ENCODE data around the gene ST6GALNAC2.
"Not testable (repeated sequence)": the region's sequence is repeated elsewhere in the genome, so short reads cannot be mapped to it uniquely, and the experiment has no call there.

The ST6GALNAC2 gene

DNA sequence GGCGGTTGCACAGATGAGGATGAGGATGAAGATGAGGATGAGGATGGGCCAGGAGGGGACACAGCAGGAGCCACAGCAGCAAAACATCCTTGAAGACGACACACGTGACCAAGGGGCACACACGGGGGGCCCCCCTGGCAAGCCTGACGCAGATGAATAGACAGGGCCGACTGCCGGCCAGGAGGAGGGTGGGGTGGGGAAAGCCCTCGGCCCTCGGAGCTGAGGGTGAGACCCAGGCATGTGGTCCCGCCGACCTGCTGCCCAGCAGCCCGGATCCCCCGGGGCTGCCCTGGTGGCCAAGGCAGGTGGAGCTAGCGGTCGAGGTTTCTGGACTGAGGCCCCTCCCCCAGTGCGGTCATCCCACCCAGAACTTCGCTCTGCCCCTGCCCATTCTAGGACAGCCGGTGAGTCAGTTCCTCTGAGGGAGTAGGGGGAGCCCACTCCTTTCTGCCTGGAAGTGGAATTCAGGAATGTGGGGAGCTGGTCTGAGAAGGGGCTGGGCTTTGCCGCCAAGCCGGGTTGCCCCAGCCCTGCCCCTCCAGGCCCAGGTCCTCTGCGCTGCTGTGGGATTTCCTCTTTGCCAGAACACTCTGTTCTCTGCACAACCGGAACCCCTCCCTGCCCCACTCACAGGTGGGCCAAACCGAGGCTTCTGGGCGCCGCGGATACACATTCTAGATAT, 58.1 kb downstream of the ST6GALNAC2 start:
- no peak for DNase-seq (ENCODE audit: low read depth)

DNA sequence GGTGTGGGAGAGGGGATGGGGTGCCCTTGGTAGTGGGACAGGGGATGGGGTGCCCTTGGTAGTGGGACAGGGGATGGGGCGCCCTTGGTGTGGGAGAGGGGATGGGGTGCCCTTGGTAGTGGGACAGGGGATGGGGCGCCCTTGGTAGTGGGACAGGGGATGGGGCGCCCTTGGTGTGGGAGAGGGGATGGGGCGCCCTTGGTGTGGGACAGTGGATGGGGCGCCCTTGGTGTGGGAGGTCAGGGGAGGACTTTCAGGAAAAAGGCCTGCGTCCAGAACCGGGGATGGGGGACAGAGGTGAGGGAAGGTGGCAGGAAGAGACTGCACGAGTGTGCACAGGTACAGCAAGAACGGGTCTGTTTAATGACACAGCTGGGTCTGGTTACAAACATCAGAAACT, 58.6 kb downstream of the ST6GALNAC2 start:
- DNase-seq (ENCODE audit: low read depth) = not testable (repeated sequence)

DNA sequence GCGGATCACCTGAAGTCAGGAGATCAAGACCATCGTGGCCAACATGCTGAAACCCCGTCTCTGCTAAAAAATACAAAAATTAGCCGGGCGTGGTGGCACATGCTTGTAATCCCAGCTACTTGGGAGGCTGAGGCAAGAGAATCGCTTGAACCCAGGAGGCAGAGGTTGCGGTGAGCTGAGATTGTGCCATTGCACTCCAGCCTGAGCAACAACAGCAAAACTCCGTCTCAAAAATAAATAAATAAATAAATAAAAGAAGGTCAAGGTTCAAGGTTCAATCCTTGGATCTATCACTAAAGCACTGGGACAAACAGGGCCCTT, 60.2 kb downstream of the ST6GALNAC2 start:
- not testable (repeated sequence) for DNase-seq (ENCODE audit: low read depth)

DNA sequence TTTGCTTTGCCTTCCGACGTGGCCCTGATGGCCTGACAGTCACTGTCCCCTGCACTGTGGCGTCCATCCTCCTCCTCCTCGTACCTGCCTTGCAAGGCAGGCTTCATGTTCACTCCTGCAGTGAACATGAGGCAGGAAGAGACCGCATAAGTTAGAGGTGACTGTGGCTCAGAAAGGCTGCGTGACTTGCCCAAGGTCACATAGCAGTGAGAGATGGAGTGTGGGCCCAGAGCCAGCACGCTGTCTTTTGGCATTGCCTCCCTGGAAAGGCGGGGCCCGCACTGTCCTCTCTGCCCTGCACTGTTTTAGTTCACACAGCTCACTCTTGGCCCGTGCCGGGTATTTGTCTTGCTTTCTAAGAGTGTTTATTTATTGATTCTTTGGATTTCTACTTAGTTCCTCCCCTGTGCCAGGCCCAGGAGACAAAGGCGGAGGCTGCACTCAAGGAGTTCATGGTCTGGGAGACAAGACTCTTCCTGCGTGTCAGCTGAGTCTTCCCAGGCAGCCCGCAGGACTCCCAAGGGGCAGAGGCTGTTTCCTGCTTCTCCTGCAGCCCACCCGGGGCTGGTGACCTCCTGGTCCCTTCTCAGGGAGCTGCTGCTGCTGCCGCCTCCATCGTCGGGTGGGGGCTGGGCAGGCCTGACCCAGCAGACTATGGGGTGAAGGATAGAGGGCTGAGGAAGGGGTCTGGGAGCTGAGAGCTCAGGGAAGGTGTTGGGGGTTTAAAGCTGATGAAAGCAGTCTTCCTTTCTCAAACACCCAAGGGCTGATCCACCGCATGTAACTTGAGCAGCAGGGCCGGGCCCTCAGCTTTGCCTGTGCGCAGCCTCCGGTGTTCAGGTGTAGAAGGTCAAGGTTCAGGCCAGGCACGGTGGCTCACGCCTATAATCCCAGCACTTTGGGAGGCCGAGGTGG, 60.8 kb downstream of the ST6GALNAC2 start:
- no peak for DNase-seq (ENCODE audit: low read depth)

DNA sequence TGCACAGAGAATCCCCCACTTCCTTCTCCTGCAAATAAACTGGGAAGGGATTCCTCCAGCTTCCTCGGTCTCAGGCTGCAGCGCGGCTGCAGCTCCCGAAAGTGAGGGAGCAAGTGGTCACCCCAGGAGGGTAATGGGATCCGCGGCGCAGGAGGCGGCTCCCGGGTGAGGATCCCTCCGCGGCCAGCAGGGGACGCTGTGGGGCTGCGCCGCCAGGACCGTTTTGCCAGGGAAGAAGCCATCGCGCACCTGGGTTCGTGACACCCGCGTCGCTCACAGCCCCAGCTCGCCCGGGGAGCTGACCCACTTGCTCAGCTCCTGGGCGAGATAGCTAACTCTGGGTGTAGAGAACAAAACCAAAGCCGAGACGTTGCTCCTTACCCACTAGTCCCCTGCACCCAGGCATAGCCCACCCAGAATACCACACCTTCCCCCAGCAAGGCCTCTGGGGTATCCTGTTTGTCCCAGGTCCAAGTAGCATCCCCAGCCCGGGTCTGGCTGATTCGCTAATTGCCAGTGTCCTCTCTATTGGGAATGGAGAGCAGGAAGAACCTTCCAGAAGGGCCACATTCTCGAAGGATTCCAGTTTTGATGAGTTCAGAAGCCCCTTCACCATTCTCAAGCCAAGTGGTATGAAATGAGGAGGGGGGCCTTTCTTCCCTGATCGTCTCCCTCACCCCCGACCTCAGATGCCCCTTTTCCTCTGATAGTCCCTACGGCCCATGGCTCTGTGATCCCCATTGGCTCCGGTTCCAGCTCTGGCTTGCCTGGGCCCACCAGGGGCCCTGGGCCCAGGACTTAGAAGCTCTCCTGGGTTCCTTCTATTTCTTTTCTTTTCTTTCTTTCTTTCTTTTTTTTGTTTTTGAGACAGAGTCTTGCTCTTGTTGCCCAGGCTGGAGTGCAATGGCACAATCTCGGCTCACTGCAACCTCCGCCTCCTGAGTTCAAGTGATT, 62.3 kb downstream of the ST6GALNAC2 start:
- peak; percentile 65 for DNase-seq (ENCODE audit: low read depth)

DNA sequence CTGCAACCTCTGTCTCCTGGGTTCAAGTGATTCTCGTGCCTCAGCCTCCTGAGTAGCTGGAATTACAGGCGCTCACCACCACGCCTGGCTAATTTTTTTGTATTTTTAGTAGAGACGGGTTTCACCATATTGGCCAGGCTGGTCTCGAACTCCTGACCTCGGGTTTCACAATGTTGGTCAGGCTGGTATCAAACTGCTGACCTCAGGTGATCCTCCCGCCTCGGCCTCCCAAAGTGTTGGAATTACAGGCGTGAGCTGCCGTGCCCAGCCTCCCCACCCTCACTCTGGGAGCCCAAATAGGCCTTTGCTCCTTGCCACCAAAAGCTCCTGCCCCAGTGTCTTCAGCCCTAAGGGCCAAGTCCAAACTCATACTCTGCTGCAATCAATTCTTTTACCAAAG, 64.0 kb downstream of the ST6GALNAC2 start:
- DNase-seq (ENCODE audit: low read depth) = not testable (repeated sequence)

DNA sequence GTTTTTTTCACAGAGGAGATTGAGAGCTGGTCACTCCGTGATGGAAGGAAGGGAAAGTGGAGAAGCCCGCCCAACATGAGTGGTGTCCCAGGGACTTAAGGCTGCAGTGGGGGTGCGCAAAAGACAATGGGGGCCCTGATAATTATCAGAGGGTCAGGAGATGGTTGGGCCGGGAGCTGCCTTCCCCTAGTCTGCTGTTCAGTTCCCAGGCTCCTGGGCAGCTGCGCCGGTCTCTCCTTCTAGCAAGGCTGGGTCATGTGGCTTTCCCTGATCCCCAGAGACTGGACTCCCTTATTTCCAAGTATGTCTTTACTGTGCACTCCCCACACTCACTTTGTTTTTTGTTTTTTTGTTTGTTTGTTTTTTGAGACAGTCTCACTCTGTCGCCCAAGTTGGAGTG, 64.4 kb downstream of the ST6GALNAC2 start:
- DNase-seq (ENCODE audit: low read depth) = no peak

DNA sequence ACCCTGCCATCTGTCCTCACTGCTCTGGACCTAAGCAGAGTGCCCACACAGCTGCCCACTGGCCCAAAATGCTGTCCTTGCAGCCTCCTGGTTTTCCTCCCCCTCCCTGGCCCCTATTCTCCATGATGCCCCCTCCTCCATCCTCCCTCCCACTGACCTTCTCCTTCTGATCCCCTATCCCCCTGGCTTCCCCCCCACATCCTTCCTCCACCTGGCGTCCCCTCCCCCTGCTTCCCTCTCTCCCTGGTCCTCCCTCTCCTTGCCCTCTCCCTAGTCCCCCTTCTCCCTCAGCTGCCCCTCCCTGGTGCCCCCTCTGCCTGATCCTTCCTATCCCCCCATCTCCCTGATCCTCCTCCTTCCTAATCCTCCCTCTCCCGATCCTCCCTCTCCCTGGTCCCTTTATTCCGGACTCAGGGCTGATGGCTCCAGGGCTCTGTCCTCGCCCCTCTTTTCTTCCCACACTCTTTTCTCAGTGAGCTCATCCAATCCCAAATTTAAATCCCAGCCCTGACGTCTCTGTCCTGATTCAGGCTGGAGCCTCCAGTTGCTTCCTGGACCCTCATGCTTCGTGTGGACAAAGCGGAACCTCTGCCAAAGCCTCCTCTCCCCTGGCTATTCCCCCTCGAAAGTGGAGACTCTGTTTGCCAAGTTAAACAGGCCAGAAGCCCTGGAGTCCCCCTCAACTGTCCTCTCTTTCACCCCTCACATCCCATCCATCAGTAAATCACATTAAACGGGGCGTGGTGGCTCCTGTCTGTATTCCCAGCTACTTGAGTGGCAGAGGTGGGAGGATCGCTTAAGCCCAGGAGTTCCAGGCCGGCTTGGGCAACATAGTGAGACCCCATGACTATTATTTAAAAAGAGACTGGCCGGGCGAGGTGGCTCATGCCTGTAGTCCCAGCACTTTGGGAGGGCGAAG, 66.4 kb downstream of the ST6GALNAC2 start:
- no peak for DNase-seq (ENCODE audit: low read depth)

DNA sequence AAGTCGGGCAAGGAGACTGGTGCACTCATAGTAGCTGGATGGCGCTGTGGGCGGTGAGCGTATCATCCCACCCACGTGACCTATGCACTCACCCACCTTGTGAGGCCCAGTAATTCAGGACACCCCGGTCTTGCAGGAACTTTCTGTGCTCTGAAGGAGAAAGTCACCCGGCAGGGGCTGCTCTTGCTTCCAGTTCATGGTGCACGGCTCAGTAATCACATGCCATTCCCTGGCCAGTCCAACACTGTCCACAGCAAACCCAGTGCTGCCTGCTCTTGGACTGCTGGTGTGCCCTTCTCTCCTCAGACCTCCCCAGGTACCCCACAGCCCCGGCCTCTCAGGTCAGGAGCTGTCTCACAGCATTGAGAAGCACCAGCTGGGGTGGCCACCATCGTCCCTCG, 68.0 kb downstream of the ST6GALNAC2 start:
- DNase-seq (ENCODE audit: low read depth) = no peak

Data from stimulated activated CD8-positive, alpha-beta memory T cell treated with anti-CD3 and anti-CD28 coated beads, Interleukin-7, amount 100 ng/mL, for 24 hours (primary cell).